ENCODE measurements around the gene EPHB4.

Gene EPHB4

DNA sequence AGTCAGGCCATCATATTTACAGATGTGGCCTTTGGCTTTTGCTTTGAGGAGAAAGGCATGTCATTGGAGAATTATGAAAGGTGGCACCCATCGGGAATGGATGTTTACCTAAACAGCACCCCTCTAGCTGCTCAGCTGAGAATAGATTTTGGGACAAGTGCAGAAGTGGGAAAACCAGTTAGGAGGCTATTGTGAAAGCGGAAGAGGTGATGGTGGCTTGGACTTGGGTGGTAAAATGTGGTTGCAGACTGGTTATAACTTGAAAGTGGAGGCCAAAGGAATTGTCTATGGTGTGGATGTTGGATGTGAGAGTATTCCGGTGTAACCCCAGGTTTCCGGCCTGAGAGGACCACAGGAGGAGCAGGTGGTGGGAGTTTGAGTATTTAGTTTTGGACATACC lies 20.0 kb upstream of the EPHB4 start:
- Histone ChIP-seq H3K9ac (no peak overlapping the region), H4K20me1 (ENCODE audit: insufficient read depth) (no peaks in the 10 kb centered on the region), H3K4me1 (ENCODE audit: low read depth, poor library complexity, severe bottlenecking) (peaks cover 4% of the 10 kb centered on the region), H3K4me2 (no peak overlapping the region), H3K27me3 (ENCODE audit: insufficient read depth, low read depth) (no peaks in the 10 kb centered on the region; the same call in 1 of the 2 replicates), H2AFZ (ENCODE audit: low read depth) (no peak overlapping the region), H3K79me2 (ENCODE audit: insufficient read depth, low read depth) (no peaks in the 10 kb centered on the region), H3K4me3 (IDR thresholded peaks at IDR 0.05; ENCODE audit: insufficient read depth, low read depth, low read length) (no peak overlapping the region), H3K36me3 (ENCODE audit: insufficient read depth) (no peaks in the 10 kb centered on the region), H3K27ac (no peak overlapping the region)
- no peak for TF ChIP-seq CTCF (conservative IDR thresholded peaks at IDR 0.05; ENCODE audit: low read depth, low read length)

DNA sequence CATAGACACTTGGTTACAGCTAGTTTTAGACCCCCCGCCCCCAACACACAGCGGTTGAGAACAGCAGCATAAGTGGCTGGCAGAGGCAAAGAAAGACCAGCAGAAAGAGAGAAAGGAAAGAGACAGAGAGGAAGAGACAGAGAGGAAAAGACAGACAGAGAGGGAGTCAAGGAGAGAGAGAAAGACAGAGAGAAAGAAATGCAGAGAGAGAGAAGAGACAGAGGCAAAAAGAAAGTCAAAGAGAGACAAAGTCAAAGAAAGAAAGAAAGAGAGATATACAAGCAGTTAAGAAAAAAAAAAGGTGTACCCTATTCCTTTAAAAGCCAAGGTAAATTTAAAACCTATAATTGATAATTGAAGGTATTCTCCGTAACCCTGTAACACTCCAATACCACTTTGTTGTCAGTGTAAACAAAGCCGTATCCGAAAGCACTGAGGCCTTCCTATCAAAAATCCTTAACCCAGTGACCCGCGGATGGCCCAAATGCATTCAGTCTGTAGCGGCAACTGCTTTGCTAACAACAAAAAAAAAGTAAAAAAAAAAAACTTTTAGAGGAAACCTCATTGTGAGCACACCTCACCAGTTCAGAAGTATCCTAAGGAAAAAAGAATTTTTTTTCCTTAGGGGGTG lies 13.3 kb upstream of the EPHB4 start:
- Histone ChIP-seq H3K4me2 (no peak overlapping the region), H3K27me3 (ENCODE audit: insufficient read depth, low read depth) (no peaks in the 10 kb centered on the region), H4K20me1 (ENCODE audit: insufficient read depth) (no peaks in the 10 kb centered on the region), H3K9ac (no peak overlapping the region), H3K4me3 (IDR thresholded peaks at IDR 0.05; ENCODE audit: insufficient read depth, low read depth, low read length) (no peak overlapping the region), H3K79me2 (ENCODE audit: insufficient read depth, low read depth) (no peaks in the 10 kb centered on the region), H3K4me1 (ENCODE audit: low read depth, poor library complexity, severe bottlenecking) (no peaks in the 10 kb centered on the region), H3K27ac (no peak overlapping the region), H2AFZ (ENCODE audit: low read depth) (no peak overlapping the region), H3K36me3 (ENCODE audit: insufficient read depth) (no peaks in the 10 kb centered on the region)
- TF ChIP-seq CTCF (conservative IDR thresholded peaks at IDR 0.05; ENCODE audit: low read depth, low read length), result no peak

DNA sequence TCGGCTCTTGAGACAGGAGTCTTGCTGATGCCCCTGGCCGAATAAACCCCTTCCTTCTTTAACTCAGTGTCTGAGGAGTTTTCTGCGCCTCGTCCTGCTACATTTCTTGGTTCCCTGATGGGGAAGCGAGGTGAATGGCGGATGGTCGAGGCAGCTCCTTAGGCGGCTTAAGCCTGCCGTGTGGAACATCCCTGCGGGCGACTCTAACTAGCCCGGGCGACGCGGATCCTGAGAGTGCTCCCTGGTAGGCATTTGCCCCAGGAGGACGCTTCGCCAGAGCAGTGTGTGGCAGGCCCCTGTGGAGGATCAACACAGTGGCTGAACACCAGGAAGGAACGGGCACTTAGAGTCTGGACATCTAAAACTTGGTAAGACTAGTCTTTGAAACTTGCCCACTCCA lies 12.0 kb upstream of the EPHB4 start:
- H4K20me1 ChIP-seq (ENCODE audit: insufficient read depth), result no peaks in the 10 kb centered on the region
- no peak overlapping the region for H3K4me2 ChIP-seq
- peaks cover 3% of the 10 kb centered on the region; the same call in 1 of the 2 replicates for H3K27me3 ChIP-seq (ENCODE audit: insufficient read depth, low read depth)
- no peak overlapping the region for H3K9ac ChIP-seq
- TF ChIP-seq CTCF (conservative IDR thresholded peaks at IDR 0.05; ENCODE audit: low read depth, low read length), result no peak
- H3K27ac ChIP-seq, result no peak overlapping the region
- no peaks in the 10 kb centered on the region for H3K79me2 ChIP-seq (ENCODE audit: insufficient read depth, low read depth)
- no peaks in the 10 kb centered on the region for H3K4me1 ChIP-seq (ENCODE audit: low read depth, poor library complexity, severe bottlenecking)
- H3K4me3 ChIP-seq (IDR thresholded peaks at IDR 0.05; ENCODE audit: insufficient read depth, low read depth, low read length), result no peak overlapping the region
- no peaks in the 10 kb centered on the region for H3K36me3 ChIP-seq (ENCODE audit: insufficient read depth)
- no peak overlapping the region for H2AFZ ChIP-seq (ENCODE audit: low read depth)

- no peak overlapping the region for H3K4me3 ChIP-seq (IDR thresholded peaks at IDR 0.05; ENCODE audit: insufficient read depth, low read depth, low read length)
- no peaks in the 10 kb centered on the region for H3K4me1 ChIP-seq (ENCODE audit: low read depth, poor library complexity, severe bottlenecking)
- no peaks in the 10 kb centered on the region for H4K20me1 ChIP-seq (ENCODE audit: insufficient read depth)
- 0 out of 2 replicates have a peak overlapping the region, but pooled peaks have one; percentile 20 for H3K9ac ChIP-seq
- no peaks in the 10 kb centered on the region for H3K36me3 ChIP-seq (ENCODE audit: insufficient read depth)
- H3K4me2 ChIP-seq, result 0 out of 2 replicates have a peak overlapping the region, but pooled peaks have one; percentile 12
- H3K27me3 ChIP-seq (ENCODE audit: insufficient read depth, low read depth), result peaks cover 8% of the 10 kb centered on the region; the same call in 1 of the 2 replicates
- no peaks in the 10 kb centered on the region for H3K79me2 ChIP-seq (ENCODE audit: insufficient read depth, low read depth)
- H3K27ac ChIP-seq, result no peak overlapping the region
- peak overlapping the region; percentile 76 for H2AFZ ChIP-seq (ENCODE audit: low read depth)
- no peak for TF ChIP-seq CTCF (conservative IDR thresholded peaks at IDR 0.05; ENCODE audit: low read depth, low read length)
Observed at GRCh38 chr7:100837099-100837836, 9.9 kb upstream of the EPHB4 start.

All from KMS-11 (cell line).